Neural progenitor cell (in vitro differentiated cells): ENCODE measurements around the gene ERC1. TPM values are rescaled to one million over a fixed set of nuclear protein-coding genes. Genes with fewer than 3 reads are reported as not detected.

ENCODE experiments used
- DNase-seq: peaks from one replicate; pipeline ENCODE4 v3.0.0-alpha.2; 2016; ENCODE audit warnings: low spot score
- H2AFZ ChIP-seq: fragments of 200-600 bp; sonication (generic); replicated peaks from 2 replicates; pipeline ENCODE4 v1.6.1; 2016; ENCODE audit warnings: antibody characterized with exemption
- H3F3A ChIP-seq: fragments of 200-600 bp; sonication (generic); 2 replicates; pipeline ENCODE4 v1.6.1; 2016; ENCODE audit warnings: antibody characterized with exemption, low read depth
- H3K27ac ChIP-seq: fragments of 200-600 bp; sonication (generic); 2 replicates; pipeline ENCODE4 v1.5.1; 2016; ENCODE audit warnings: mild to moderate bottlenecking
- H3K27me3 ChIP-seq: fragments of 200-600 bp; sonication (generic); 2 replicates; pipeline ENCODE4 v1.6.1; 2016; ENCODE audit warnings: mild to moderate bottlenecking, moderate library complexity
- H3K36me3 ChIP-seq: fragments of 200-600 bp; sonication (generic); 2 replicates; pipeline ENCODE4 v1.5.1; 2016
- H3K4me1 ChIP-seq: fragments of 200-600 bp; sonication (generic); 2 replicates; pipeline ENCODE4 v1.6.1; 2016; ENCODE audit warnings: mixed run types
- H3K4me2 ChIP-seq: fragments of 200-600 bp; sonication (generic); 2 replicates; pipeline ENCODE4 v1.6.1; 2016
- H3K4me3 ChIP-seq: fragments of 200-600 bp; sonication (generic); 2 replicates; pipeline ENCODE4 v1.5.1; 2016
- H3K79me2 ChIP-seq: fragments of 200-600 bp; sonication (generic); 2 replicates; pipeline ENCODE4 v1.6.1; 2016; ENCODE audit warnings: low read depth
- H3K9ac ChIP-seq: fragments of 200-600 bp; sonication (generic); 2 replicates; pipeline ENCODE4 v1.6.1; 2016
- H3K9me3 ChIP-seq: fragments of 200-600 bp; sonication (generic); 2 replicates; pipeline ENCODE4 v1.5.1; 2016; ENCODE audit warnings: low read depth
- H4K20me1 ChIP-seq: fragments of 200-600 bp; sonication (generic); 2 replicates; pipeline ENCODE4 v1.6.1; 2016; ENCODE audit warnings: low read depth
- H3K27ac Mint-ChIP-seq: 3 replicates; pipeline ENCODE4 v1.8.0; 2021; ENCODE audit warnings: mixed read lengths
- H3K27me3 Mint-ChIP-seq: 2 replicates; pipeline ENCODE4 v1.8.0; 2022; ENCODE audit warnings: low read depth, mild to moderate bottlenecking, inconsistent platforms, moderate library complexity, mixed read lengths; ENCODE audit not compliant: insufficient read depth
- H3K36me3 Mint-ChIP-seq: 3 replicates; pipeline ENCODE4 v1.8.0; 2021; ENCODE audit warnings: mixed read lengths
- H3K4me1 Mint-ChIP-seq: 3 replicates; pipeline ENCODE4 v1.8.0; 2021; ENCODE audit warnings: mixed read lengths
- H3K4me3 Mint-ChIP-seq: 3 replicates; pipeline ENCODE4 v1.8.0; 2021; ENCODE audit warnings: mild to moderate bottlenecking, moderate library complexity, mixed read lengths
- H3K9me3 Mint-ChIP-seq: 3 replicates; pipeline ENCODE4 v1.8.0; 2020; ENCODE audit warnings: mixed read lengths
- CTCF ChIP-seq: fragments of 200-600 bp; sonication (generic); IDR thresholded peaks from 2 replicates; pipeline ENCODE4 v1.5.1; 2017; ENCODE audit warnings: antibody characterized with exemption, mild to moderate bottlenecking
- EZH2 ChIP-seq: fragments of 200-600 bp; sonication (generic); IDR thresholded peaks from 2 replicates; pipeline ENCODE4 v1.6.1; 2017; ENCODE audit warnings: antibody characterized with exemption, mild to moderate bottlenecking, moderate library complexity
- EZH2phosphoT487 ChIP-seq: fragments of 200-600 bp; sonication (generic); IDR thresholded peaks from 2 replicates; pipeline ENCODE4 v1.6.1; 2017; ENCODE audit warnings: antibody characterized with exemption
- total RNA-seq: library from RNA; depleted of rRNA; stranded (reverse); fragments of >200 nt; gene quantifications from 2 replicates; pipeline ENCODE4 v1.2.3, GENCODE V29; 2015; ENCODE audit warnings: low replicate concordance

ERC1 gene
- total RNA-seq, 1 donor from 2014 or later: 27.5 TPM

GRCh38 chr12:966724-967123 lies 24.3 kb upstream of the ERC1 start:
- H3F3A ChIP-seq: peaks cover 3% of the 10 kb centered on the region
- no peaks in the 10 kb centered on the region for H3K9me3 Mint-ChIP-seq
- no peaks in the 10 kb centered on the region for H3K36me3 Mint-ChIP-seq
- TF ChIP-seq EZH2 (no peak), CTCF (no peak), EZH2phosphoT487 (no peak)
- H3K36me3 ChIP-seq: no peaks in the 10 kb centered on the region
- H3K27me3 Mint-ChIP-seq: peaks cover 3% of the 10 kb centered on the region
- H3K4me3 ChIP-seq: no peak overlapping the region
- no peak overlapping the region for H3K4me2 ChIP-seq
- no peaks in the 10 kb centered on the region for H4K20me1 ChIP-seq
- H3K27me3 ChIP-seq: no peaks in the 10 kb centered on the region
- no peak for DNase-seq
- no peak overlapping the region for H3K27ac ChIP-seq
- no peak overlapping the region for H3K27ac Mint-ChIP-seq
- H3K9ac ChIP-seq: no peak overlapping the region
- H3K4me3 Mint-ChIP-seq: no peak overlapping the region
- no peaks in the 10 kb centered on the region for H3K9me3 ChIP-seq
- H3K79me2 ChIP-seq: no peaks in the 10 kb centered on the region
- no peak overlapping the region for H2AFZ ChIP-seq
- H3K4me1 Mint-ChIP-seq: peaks cover 13% of the 10 kb centered on the region
- H3K4me1 ChIP-seq: peaks cover 10% of the 10 kb centered on the region

- Histone ChIP-seq H3K27ac (no peak overlapping the region), H3K4me2 (no peak overlapping the region), H3K36me3 (no peaks in the 10 kb centered on the region), H3K27me3 (no peaks in the 10 kb centered on the region), H2AFZ (no peak overlapping the region), H3K9ac (no peak overlapping the region), H3F3A (peaks cover 3% of the 10 kb centered on the region), H4K20me1 (no peaks in the 10 kb centered on the region), H3K4me1 (peaks cover 10% of the 10 kb centered on the region), H3K79me2 (no peaks in the 10 kb centered on the region), H3K9me3 (no peaks in the 10 kb centered on the region), H3K4me3 (no peak overlapping the region)
- H3K36me3 Mint-ChIP-seq: peaks cover under 1% of the 10 kb centered on the region
- DNase-seq: no peak
- H3K4me1 Mint-ChIP-seq: peaks cover 13% of the 10 kb centered on the region
- H3K27me3 Mint-ChIP-seq: peaks cover 3% of the 10 kb centered on the region
- no peak overlapping the region for H3K27ac Mint-ChIP-seq
- H3K4me3 Mint-ChIP-seq: no peak overlapping the region
- no peak for TF ChIP-seq EZH2
- no peak for TF ChIP-seq EZH2phosphoT487
- TF ChIP-seq CTCF: no peak
- no peaks in the 10 kb centered on the region for H3K9me3 Mint-ChIP-seq
Observed at GRCh38 chr12:967641-968040, 23.4 kb upstream of the ERC1 start.

GRCh38 chr12:968545-968944 lies 22.5 kb upstream of the ERC1 start:
- H3K36me3 Mint-ChIP-seq: peaks cover 2% of the 10 kb centered on the region
- DNase-seq: no peak
- no peaks in the 10 kb centered on the region for H3K79me2 ChIP-seq
- peaks cover 10% of the 10 kb centered on the region for H3K4me1 ChIP-seq
- H4K20me1 ChIP-seq: no peaks in the 10 kb centered on the region
- H3K9me3 Mint-ChIP-seq: no peaks in the 10 kb centered on the region
- no peak overlapping the region for H3K9ac ChIP-seq
- H3K4me3 ChIP-seq: no peak overlapping the region
- peak overlapping the region; percentile 10 for H2AFZ ChIP-seq
- H3K27me3 ChIP-seq: no peaks in the 10 kb centered on the region
- H3K4me1 Mint-ChIP-seq: peaks cover 13% of the 10 kb centered on the region
- no peak overlapping the region for H3K4me3 Mint-ChIP-seq
- H3K4me2 ChIP-seq: no peak overlapping the region
- no peak overlapping the region for H3K27ac ChIP-seq
- peak overlapping the region; percentile 18 for H3K27ac Mint-ChIP-seq
- TF ChIP-seq CTCF (no peak), EZH2 (no peak), EZH2phosphoT487 (no peak)
- peaks cover 3% of the 10 kb centered on the region for H3F3A ChIP-seq
- H3K36me3 ChIP-seq: no peaks in the 10 kb centered on the region
- H3K9me3 ChIP-seq: no peaks in the 10 kb centered on the region
- H3K27me3 Mint-ChIP-seq: peaks cover 5% of the 10 kb centered on the region
